Measurements from ENCODE around the gene NRSN1.

DNA sequence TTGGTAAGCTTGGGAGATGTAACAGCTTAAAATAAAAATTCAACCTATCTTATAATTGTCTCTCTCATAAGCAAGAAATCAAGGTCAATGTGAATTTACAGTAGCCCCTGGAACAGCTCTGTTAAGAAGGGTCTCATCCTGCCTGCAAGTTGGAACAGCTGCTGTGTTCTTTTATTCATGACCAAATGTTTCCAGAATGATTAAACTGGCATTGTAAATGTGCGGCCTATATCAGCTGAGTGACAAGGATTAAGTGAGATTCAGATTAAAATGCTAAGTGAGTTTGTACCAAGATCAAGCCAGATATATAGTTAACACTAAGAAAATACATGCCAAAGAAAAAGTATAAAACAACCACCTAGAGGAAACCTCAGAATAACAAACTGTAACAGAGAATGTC is 45.3 kb upstream of the NRSN1 start:
- TF ChIP-seq, protein P1, sequence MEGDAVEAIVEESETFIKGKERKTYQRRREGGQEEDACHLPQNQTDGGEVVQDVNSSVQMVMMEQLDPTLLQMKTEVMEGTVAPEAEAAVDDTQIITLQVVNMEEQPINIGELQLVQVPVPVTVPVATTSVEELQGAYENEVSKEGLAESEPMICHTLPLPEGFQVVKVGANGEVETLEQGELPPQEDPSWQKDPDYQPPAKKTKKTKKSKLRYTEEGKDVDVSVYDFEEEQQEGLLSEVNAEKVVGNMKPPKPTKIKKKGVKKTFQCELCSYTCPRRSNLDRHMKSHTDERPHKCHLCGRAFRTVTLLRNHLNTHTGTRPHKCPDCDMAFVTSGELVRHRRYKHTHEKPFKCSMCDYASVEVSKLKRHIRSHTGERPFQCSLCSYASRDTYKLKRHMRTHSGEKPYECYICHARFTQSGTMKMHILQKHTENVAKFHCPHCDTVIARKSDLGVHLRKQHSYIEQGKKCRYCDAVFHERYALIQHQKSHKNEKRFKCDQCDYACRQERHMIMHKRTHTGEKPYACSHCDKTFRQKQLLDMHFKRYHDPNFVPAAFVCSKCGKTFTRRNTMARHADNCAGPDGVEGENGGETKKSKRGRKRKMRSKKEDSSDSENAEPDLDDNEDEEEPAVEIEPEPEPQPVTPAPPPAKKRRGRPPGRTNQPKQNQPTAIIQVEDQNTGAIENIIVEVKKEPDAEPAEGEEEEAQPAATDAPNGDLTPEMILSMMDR (IDR thresholded peaks at IDR 0.05; ENCODE audit: insufficient read depth, low read length) = no peak
- TF ChIP-seq POLR2AphosphoS5 (IDR thresholded peaks at IDR 0.05; ENCODE audit: low read depth) (no peak), GABPA (IDR thresholded peaks at IDR 0.05; ENCODE audit: low read depth) (no peak), SPI1 (IDR thresholded peaks at IDR 0.05; ENCODE audit: borderline replicate concordance, low read depth) (no peak)
- TF ChIP-seq, protein P2, sequence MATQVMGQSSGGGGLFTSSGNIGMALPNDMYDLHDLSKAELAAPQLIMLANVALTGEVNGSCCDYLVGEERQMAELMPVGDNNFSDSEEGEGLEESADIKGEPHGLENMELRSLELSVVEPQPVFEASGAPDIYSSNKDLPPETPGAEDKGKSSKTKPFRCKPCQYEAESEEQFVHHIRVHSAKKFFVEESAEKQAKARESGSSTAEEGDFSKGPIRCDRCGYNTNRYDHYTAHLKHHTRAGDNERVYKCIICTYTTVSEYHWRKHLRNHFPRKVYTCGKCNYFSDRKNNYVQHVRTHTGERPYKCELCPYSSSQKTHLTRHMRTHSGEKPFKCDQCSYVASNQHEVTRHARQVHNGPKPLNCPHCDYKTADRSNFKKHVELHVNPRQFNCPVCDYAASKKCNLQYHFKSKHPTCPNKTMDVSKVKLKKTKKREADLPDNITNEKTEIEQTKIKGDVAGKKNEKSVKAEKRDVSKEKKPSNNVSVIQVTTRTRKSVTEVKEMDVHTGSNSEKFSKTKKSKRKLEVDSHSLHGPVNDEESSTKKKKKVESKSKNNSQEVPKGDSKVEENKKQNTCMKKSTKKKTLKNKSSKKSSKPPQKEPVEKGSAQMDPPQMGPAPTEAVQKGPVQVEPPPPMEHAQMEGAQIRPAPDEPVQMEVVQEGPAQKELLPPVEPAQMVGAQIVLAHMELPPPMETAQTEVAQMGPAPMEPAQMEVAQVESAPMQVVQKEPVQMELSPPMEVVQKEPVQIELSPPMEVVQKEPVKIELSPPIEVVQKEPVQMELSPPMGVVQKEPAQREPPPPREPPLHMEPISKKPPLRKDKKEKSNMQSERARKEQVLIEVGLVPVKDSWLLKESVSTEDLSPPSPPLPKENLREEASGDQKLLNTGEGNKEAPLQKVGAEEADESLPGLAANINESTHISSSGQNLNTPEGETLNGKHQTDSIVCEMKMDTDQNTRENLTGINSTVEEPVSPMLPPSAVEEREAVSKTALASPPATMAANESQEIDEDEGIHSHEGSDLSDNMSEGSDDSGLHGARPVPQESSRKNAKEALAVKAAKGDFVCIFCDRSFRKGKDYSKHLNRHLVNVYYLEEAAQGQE (IDR thresholded peaks at IDR 0.05; ENCODE audit: insufficient replicate concordance, low read depth) = no peak
